Measurements from ENCODE around the gene ATXN10.

ATXN10 gene

GRCh38 chr22:45880091-45880715, 208.6 kb downstream of the ATXN10 start:
- H3K4me3 ChIP-seq (ENCODE audit: low read depth, low read length), result no peak overlapping the region
- H3K27me3 ChIP-seq (ENCODE audit: insufficient read depth, low read depth, severe bottlenecking), result peaks cover 69% of the 10 kb centered on the region
- no peak overlapping the region for H3K27ac ChIP-seq
- TF ChIP-seq CTCF (IDR thresholded peaks at IDR 0.05; ENCODE audit: low read depth, low read length), result no peak
- peak; percentile 1 for DNase-seq
- H3K36me3 ChIP-seq, result no peaks in the 10 kb centered on the region
- no peaks in the 10 kb centered on the region for H3K9me3 ChIP-seq (ENCODE audit: severe bottlenecking)

- Histone ChIP-seq H3K4me3 (ENCODE audit: low read depth, low read length) (no peak overlapping the region), H3K9me3 (ENCODE audit: severe bottlenecking) (no peaks in the 10 kb centered on the region), H3K36me3 (no peaks in the 10 kb centered on the region), H3K27ac (no peak overlapping the region), H3K27me3 (ENCODE audit: insufficient read depth, low read depth, severe bottlenecking) (peaks cover 69% of the 10 kb centered on the region)
- DNase-seq, result peak; percentile 2
- no peak for TF ChIP-seq CTCF (IDR thresholded peaks at IDR 0.05; ENCODE audit: low read depth, low read length)
Observed at GRCh38 chr22:45880716-45881523, 209.3 kb downstream of the ATXN10 start.

GRCh38 chr22:45881524-45881875, 209.9 kb downstream of the ATXN10 start:
- peak; percentile 3 for DNase-seq
- Histone ChIP-seq H3K9me3 (ENCODE audit: severe bottlenecking) (no peaks in the 10 kb centered on the region), H3K4me3 (ENCODE audit: low read depth, low read length) (no peak overlapping the region), H3K27me3 (ENCODE audit: insufficient read depth, low read depth, severe bottlenecking) (peaks cover 65% of the 10 kb centered on the region), H3K27ac (no peak overlapping the region), H3K36me3 (no peaks in the 10 kb centered on the region)
- no peak for TF ChIP-seq CTCF (IDR thresholded peaks at IDR 0.05; ENCODE audit: low read depth, low read length)

GRCh38 chr22:45882881-45883810, 211.5 kb downstream of the ATXN10 start:
- DNase-seq, result peak; percentile 7
- Histone ChIP-seq H3K36me3 (no peaks in the 10 kb centered on the region), H3K27ac (no peak overlapping the region), H3K9me3 (ENCODE audit: severe bottlenecking) (no peaks in the 10 kb centered on the region), H3K27me3 (ENCODE audit: insufficient read depth, low read depth, severe bottlenecking) (peaks cover 52% of the 10 kb centered on the region), H3K4me3 (ENCODE audit: low read depth, low read length) (no peak overlapping the region)
- no peak for TF ChIP-seq CTCF (IDR thresholded peaks at IDR 0.05; ENCODE audit: low read depth, low read length)

GRCh38 chr22:45883811-45884170, 212.2 kb downstream of the ATXN10 start:
- no peaks in the 10 kb centered on the region for H3K36me3 ChIP-seq
- H3K27me3 ChIP-seq (ENCODE audit: insufficient read depth, low read depth, severe bottlenecking), result peaks cover 48% of the 10 kb centered on the region
- no peak for DNase-seq
- TF ChIP-seq CTCF (IDR thresholded peaks at IDR 0.05; ENCODE audit: low read depth, low read length), result no peak
- H3K4me3 ChIP-seq (ENCODE audit: low read depth, low read length), result no peak overlapping the region
- no peak overlapping the region for H3K27ac ChIP-seq
- no peaks in the 10 kb centered on the region for H3K9me3 ChIP-seq (ENCODE audit: severe bottlenecking)
